SK-N-SH treated with all-trans-retinoic acid at 6 μM for 48 hours (cell line): ENCODE results near the gene LRP5.
"Not testable (repeated sequence)": the region's sequence is repeated elsewhere in the genome, so short reads cannot be mapped to it uniquely, and the experiment has no call there.

ENCODE experiments used
- ATAC-seq: fragments of 200-7000 bp; cut with Tn5 transposase; 3 replicates; pipeline ENCODE4 v1.9.1; 2020; ENCODE audit warnings: mild to moderate bottlenecking, moderate library complexity
- ARNTL ChIP-seq: fragments of 450-650 bp; formaldehyde crosslinking; IDR thresholded peaks from 2 replicates; pipeline ENCODE4 v1.5.0; 2020; ENCODE audit warnings: low read depth, mild to moderate bottlenecking, moderate library complexity, borderline replicate concordance
- BACH2 ChIP-seq: fragments of 250-450 bp; sonication (Bioruptor Pico); IDR thresholded peaks from 2 replicates; pipeline ENCODE4 v1.9.0; 2021; ENCODE audit warnings: mild to moderate bottlenecking, borderline replicate concordance
- ESRRG ChIP-seq: fragments of 250-450 bp; sonication (Bioruptor Pico); IDR thresholded peaks from 2 replicates; pipeline ENCODE4 v1.6.1; 2021; ENCODE audit warnings: mild to moderate bottlenecking
- GLIS3 ChIP-seq: fragments of 250-450 bp; sonication (Bioruptor Pico); IDR thresholded peaks from 2 replicates; pipeline ENCODE4 v1.5.0; 2020; ENCODE audit warnings: mild to moderate bottlenecking, moderate library complexity
- ISL1 ChIP-seq: fragments of 250-450 bp; sonication (Bioruptor Pico); IDR thresholded peaks from 2 replicates; pipeline ENCODE4 v2.1.2; 2022; ENCODE audit warnings: mild to moderate bottlenecking, moderate library complexity
- OSR1 ChIP-seq: fragments of 250-450 bp; sonication (Bioruptor Pico); IDR thresholded peaks from 2 replicates; pipeline ENCODE4 v1.8.0; 2022; ENCODE audit warnings: moderate library complexity, mild to moderate bottlenecking, inconsistent platforms
- PPARA ChIP-seq: fragments of 250-450 bp; sonication (Bioruptor Pico); IDR thresholded peaks from 2 replicates; pipeline ENCODE4 v1.5.0; 2020; ENCODE audit warnings: mild to moderate bottlenecking, borderline replicate concordance
- RARB ChIP-seq: fragments of 250-450 bp; sonication (Bioruptor Pico); IDR thresholded peaks from 2 replicates; pipeline ENCODE4 v1.8.0; 2021; ENCODE audit warnings: mild to moderate bottlenecking, moderate library complexity
- SNAI2 ChIP-seq: fragments of 250-450 bp; sonication (Bioruptor Pico); IDR thresholded peaks from 2 replicates; pipeline ENCODE4 v1.5.0; 2020; ENCODE audit warnings: mild to moderate bottlenecking, moderate library complexity
- TCF4 ChIP-seq: fragments of 250-450 bp; sonication (Bioruptor Pico); IDR thresholded peaks from 2 replicates; pipeline ENCODE4 v1.8.0; 2021; ENCODE audit warnings: mild to moderate bottlenecking, moderate library complexity, borderline replicate concordance
- TSHZ2 ChIP-seq: fragments of 250-450 bp; sonication (Bioruptor Pico); IDR thresholded peaks from 2 replicates; pipeline ENCODE4 v1.5.0; 2020; ENCODE audit warnings: mild to moderate bottlenecking, moderate library complexity
- ZC3H10 ChIP-seq: fragments of 250-450 bp; sonication (Bioruptor Pico); IDR thresholded peaks from 2 replicates; pipeline ENCODE4 v1.5.1; 2021; ENCODE audit warnings: mild to moderate bottlenecking, moderate library complexity
- ZFP3 ChIP-seq: fragments of 250-450 bp; sonication (Bioruptor Pico); IDR thresholded peaks from 2 replicates; pipeline ENCODE4 v1.5.0; 2020; ENCODE audit warnings: mild to moderate bottlenecking, moderate library complexity
- ZFP30 ChIP-seq: fragments of 450-650 bp; formaldehyde crosslinking; IDR thresholded peaks from 2 replicates; pipeline ENCODE4 v1.5.0; 2022; ENCODE audit warnings: mild to moderate bottlenecking, moderate library complexity
- ZNF565 ChIP-seq: fragments of 450-650 bp; formaldehyde crosslinking; conservative IDR thresholded peaks from 2 replicates; pipeline ENCODE4 v1.5.0; 2020; ENCODE audit warnings: low read depth, mild to moderate bottlenecking, moderate library complexity
- ZNF70 ChIP-seq: fragments of 450-650 bp; formaldehyde crosslinking; IDR thresholded peaks from 2 replicates; pipeline ENCODE4 v1.5.0; 2020; ENCODE audit warnings: mild to moderate bottlenecking, moderate library complexity
- TF ChIP-seq, protein P1 (sequence below): fragments of 250-450 bp; sonication (Bioruptor Pico); IDR thresholded peaks from 2 replicates; pipeline ENCODE4 v1.5.1; 2020; ENCODE audit warnings: low read depth, mild to moderate bottlenecking, moderate library complexity
- TF ChIP-seq, protein P2 (sequence below): fragments of 250-450 bp; sonication (Bioruptor Pico); IDR thresholded peaks from 2 replicates; pipeline ENCODE4 v1.5.1; 2021; ENCODE audit warnings: mild to moderate bottlenecking, moderate library complexity
- TF ChIP-seq, protein P3 (sequence below): fragments of 250-450 bp; sonication (Bioruptor Pico); IDR thresholded peaks from 2 replicates; pipeline ENCODE4 v1.8.0; 2020; ENCODE audit warnings: mild to moderate bottlenecking, moderate library complexity, borderline replicate concordance

LRP5 gene

DNA sequence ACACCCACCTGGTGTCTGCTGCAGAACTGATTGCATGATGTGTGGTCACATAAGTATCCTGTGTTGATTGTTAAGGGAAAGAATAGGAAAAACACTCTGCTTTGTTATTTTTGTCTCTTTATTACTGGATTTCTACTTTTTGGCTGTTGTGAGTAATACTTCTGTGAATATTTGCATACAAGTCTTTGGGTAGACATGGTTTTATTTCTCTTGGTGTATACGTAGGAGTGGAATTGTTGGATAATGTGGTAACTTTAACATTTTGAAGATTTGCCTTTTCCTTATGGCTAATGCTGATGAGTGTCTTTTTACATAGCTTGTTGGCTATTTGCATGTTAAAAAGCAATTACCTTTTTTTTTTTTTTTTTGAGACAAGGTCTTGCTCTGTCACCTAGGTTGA lies 161.3 kb downstream of the LRP5 start:
- TF ChIP-seq, protein P1, sequence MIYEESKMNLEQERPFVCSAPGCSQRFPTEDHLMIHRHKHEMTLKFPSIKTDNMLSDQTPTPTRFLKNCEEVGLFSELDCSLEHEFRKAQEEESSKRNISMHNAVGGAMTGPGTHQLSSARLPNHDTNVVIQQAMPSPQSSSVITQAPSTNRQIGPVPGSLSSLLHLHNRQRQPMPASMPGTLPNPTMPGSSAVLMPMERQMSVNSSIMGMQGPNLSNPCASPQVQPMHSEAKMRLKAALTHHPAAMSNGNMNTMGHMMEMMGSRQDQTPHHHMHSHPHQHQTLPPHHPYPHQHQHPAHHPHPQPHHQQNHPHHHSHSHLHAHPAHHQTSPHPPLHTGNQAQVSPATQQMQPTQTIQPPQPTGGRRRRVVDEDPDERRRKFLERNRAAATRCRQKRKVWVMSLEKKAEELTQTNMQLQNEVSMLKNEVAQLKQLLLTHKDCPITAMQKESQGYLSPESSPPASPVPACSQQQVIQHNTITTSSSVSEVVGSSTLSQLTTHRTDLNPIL, result no peak
- no peak for TF ChIP-seq ESRRG (CRISPR knock-in tag)
- TF ChIP-seq PPARA (CRISPR knock-in tag), result no peak
- TF ChIP-seq ZFP30 (CRISPR knock-in tag), result no peak
- no peak for TF ChIP-seq RARB (CRISPR knock-in tag)
- no peak for TF ChIP-seq ARNTL (CRISPR knock-in tag)
- TF ChIP-seq ZNF70 (CRISPR knock-in tag), result no peak
- TF ChIP-seq SNAI2 (CRISPR knock-in tag), result no peak
- TF ChIP-seq GLIS3 (CRISPR knock-in tag), result no peak
- no peak for ATAC-seq

DNA sequence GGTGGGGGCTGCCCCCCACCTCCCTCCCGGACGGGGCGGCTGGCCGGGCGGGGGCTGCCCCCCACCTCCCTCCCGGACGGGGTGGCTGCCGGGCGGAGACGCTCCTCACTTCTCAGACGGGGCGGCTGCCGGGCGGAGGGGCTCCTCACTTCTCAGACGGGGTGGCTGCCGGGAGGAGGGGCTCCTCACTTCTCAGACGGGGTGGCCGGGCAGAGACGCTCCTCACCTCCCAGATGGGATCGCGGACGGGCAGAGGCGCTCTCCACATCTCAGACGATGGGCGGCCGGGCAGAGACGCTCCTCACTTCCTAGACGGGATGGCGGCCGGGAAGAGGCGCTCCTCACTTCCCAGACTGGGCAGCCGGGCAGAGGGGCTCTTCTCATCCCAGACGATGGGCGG lies 163.2 kb downstream of the LRP5 start:
- not testable (repeated sequence) for ATAC-seq

DNA sequence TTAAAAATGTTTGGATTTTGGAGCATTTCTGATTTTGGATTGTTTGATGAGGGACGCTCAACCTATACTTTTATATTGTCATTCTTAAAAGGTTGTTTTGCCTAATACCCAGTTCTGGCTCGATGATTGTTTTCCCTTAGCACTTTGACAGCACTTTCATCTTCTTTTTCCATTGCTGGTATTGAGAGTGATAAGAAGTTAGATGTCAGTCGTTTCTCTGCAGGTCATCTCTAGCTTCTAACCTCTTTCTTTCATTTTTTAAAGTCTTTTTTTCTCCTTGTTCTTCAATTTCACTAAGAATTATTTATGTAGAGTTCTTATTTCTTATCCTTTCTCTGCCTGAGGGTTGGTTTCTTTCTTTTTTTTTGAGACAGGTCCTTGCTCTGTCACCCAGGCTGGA lies 167.0 kb downstream of the LRP5 start:
- TF ChIP-seq OSR1 (CRISPR knock-in tag) (no peak), ARNTL (CRISPR knock-in tag) (no peak), ZNF70 (CRISPR knock-in tag) (no peak)
- ATAC-seq, result no peak

DNA sequence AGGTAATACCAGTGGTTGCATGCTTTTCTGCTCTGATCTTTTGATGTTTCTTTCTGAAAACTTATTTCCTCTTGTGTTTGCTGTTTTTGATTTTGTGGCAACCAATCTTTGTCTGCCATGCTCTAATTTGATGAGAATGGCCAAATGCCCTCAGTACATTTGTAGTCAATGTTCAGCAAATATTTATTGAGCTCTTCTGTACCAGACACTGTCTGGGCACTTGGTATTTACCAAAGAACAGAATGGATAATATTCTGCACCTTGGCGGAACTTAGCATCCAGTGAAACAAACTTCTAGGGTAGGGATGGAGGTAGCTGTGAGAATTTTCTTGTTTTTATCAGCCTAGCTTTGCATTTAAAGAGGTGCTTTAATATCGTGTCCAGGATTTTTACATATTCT lies 167.8 kb downstream of the LRP5 start:
- no peak for ATAC-seq
- TF ChIP-seq ZC3H10 (CRISPR knock-in tag) (no peak), ESRRG (CRISPR knock-in tag) (no peak), SNAI2 (CRISPR knock-in tag) (no peak)
- TF ChIP-seq, all 23 proteins: peak for 0

- TF ChIP-seq GLIS3 (CRISPR knock-in tag) (no peak), SNAI2 (CRISPR knock-in tag) (no peak), OSR1 (CRISPR knock-in tag) (no peak), PPARA (CRISPR knock-in tag) (no peak), ARNTL (CRISPR knock-in tag) (no peak), TCF4 (CRISPR knock-in tag) (no peak), ZFP3 (CRISPR knock-in tag) (no peak), ESRRG (CRISPR knock-in tag) (no peak), ZNF565 (CRISPR knock-in tag) (no peak), BACH2 (no peak), TSHZ2 (no peak), RARB (CRISPR knock-in tag) (no peak), ISL1 (CRISPR knock-in tag) (no peak)
- TF ChIP-seq, protein P2, sequence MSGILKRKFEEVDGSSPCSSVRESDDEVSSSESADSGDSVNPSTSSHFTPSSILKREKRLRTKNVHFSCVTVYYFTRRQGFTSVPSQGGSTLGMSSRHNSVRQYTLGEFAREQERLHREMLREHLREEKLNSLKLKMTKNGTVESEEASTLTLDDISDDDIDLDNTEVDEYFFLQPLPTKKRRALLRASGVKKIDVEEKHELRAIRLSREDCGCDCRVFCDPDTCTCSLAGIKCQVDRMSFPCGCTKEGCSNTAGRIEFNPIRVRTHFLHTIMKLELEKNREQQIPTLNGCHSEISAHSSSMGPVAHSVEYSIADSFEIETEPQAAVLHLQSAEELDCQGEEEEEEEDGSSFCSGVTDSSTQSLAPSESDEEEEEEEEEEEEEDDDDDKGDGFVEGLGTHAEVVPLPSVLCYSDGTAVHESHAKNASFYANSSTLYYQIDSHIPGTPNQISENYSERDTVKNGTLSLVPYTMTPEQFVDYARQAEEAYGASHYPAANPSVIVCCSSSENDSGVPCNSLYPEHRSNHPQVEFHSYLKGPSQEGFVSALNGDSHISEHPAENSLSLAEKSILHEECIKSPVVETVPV (CRISPR knock-in tag), result no peak
- TF ChIP-seq, protein P3, sequence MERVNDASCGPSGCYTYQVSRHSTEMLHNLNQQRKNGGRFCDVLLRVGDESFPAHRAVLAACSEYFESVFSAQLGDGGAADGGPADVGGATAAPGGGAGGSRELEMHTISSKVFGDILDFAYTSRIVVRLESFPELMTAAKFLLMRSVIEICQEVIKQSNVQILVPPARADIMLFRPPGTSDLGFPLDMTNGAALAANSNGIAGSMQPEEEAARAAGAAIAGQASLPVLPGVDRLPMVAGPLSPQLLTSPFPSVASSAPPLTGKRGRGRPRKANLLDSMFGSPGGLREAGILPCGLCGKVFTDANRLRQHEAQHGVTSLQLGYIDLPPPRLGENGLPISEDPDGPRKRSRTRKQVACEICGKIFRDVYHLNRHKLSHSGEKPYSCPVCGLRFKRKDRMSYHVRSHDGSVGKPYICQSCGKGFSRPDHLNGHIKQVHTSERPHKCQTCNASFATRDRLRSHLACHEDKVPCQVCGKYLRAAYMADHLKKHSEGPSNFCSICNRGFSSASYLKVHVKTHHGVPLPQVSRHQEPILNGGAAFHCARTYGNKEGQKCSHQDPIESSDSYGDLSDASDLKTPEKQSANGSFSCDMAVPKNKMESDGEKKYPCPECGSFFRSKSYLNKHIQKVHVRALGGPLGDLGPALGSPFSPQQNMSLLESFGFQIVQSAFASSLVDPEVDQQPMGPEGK (CRISPR knock-in tag), result no peak
- no peak for ATAC-seq
These were observed 168.6 kb downstream of the LRP5 start for GRCh38 chr11:68480852-68481510.
